Fibroblast of lung (primary cell): ENCODE data around the gene EEFSEC. TPM values are rescaled to one million over a fixed set of nuclear protein-coding genes. Genes with fewer than 3 reads are reported as not detected.

Source experiments
- DNase-seq, 2 donors: peaks; one replicate each; pipeline versions ENCODE4 v3.0.0 to v3.0.0-alpha.2; 2010; ENCODE audit warnings: low read depth in 2 of 2
- H2AFZ ChIP-seq: 2 replicates; pipeline ENCODE4 v1.5.1; 2012; ENCODE audit warnings: low read length, control low read depth, inconsistent platforms
- H3K27ac ChIP-seq: 2 replicates; pipeline ENCODE4 v1.5.1; 2011; ENCODE audit warnings: low read length, control low read depth; ENCODE audit not compliant: insufficient read depth
- H3K27me3 ChIP-seq: 2 replicates; pipeline ENCODE4 v1.5.1; 2011; ENCODE audit warnings: mild to moderate bottlenecking, low read length; ENCODE audit not compliant: control insufficient read depth, insufficient read depth
- H3K36me3 ChIP-seq: 2 replicates; pipeline ENCODE4 v1.5.1; 2011; ENCODE audit warnings: low read length; ENCODE audit not compliant: control insufficient read depth, insufficient read depth
- H3K4me1 ChIP-seq: 2 replicates; pipeline ENCODE4 v1.5.1; 2011; ENCODE audit warnings: low read length; ENCODE audit not compliant: control insufficient read depth, insufficient read depth; ENCODE audit errors: extremely low read depth
- H3K4me2 ChIP-seq: 2 replicates; pipeline ENCODE4 v1.5.1; 2011; ENCODE audit warnings: low read length, control low read depth; ENCODE audit not compliant: insufficient read depth; ENCODE audit errors: extremely low read depth
- H3K4me3 ChIP-seq, 4 experiments: fragments of 200-600 bp in 1 of 4; sonication (generic) in 1 of 4; replicated peaks in 1 of 4; 2 replicates each; pipeline ENCODE4 v1.5.1; 2011 to 2016; ENCODE audit warnings: low read length in 4 of 4, low read depth in 3 of 4, mild to moderate bottlenecking in 3 of 4, control low read depth in 2 of 4, inconsistent platforms in 1 of 4, mixed read lengths in 1 of 4; ENCODE audit not compliant: insufficient read depth in 1 of 4; ENCODE audit errors: control extremely low read depth in 1 of 4
- H3K79me2 ChIP-seq: 2 replicates; pipeline ENCODE4 v1.5.1; 2012; ENCODE audit warnings: mild to moderate bottlenecking, low read length, inconsistent platforms; ENCODE audit not compliant: control insufficient read depth, insufficient read depth
- H3K9ac ChIP-seq: 2 replicates; pipeline ENCODE4 v1.5.1; 2011; ENCODE audit warnings: mild to moderate bottlenecking, low read length, control low read depth; ENCODE audit not compliant: insufficient read depth
- H3K9me3 ChIP-seq: 2 replicates; pipeline ENCODE4 v1.5.1; 2012; ENCODE audit warnings: low read depth, low read length; ENCODE audit not compliant: control insufficient read depth, insufficient read depth
- H4K20me1 ChIP-seq: 2 replicates; pipeline ENCODE4 v1.5.1; 2011; ENCODE audit warnings: low read length; ENCODE audit not compliant: control insufficient read depth, insufficient read depth; ENCODE audit errors: extremely low read depth
- CTCF ChIP-seq, 2 donors: IDR thresholded peaks in 1 of 2; conservative IDR thresholded peaks in 1 of 2; 1 replicate in 1 of 2; 2 replicates in 1 of 2; pipeline ENCODE4 v1.5.1; 2011 to 2012; ENCODE audit warnings: low read length in 2 of 2, control low read depth in 1 of 2, inconsistent platforms in 1 of 2, low read depth in 1 of 2, mild to moderate bottlenecking in 1 of 2
- EZH2 ChIP-seq: IDR thresholded peaks from 2 replicates; pipeline ENCODE4 v1.5.1; 2012; ENCODE audit warnings: low read length, control low read depth, mild to moderate bottlenecking; ENCODE audit errors: missing control alignments
- polyA plus RNA-seq, 2 donors: library from polyadenylated mRNA; depleted of rRNA in 1 of 2; stranded (reverse) in 1 of 2; unstranded in 1 of 2; fragments of >200 nt; gene quantifications; 2 replicates each; pipeline ENCODE4 v1.2.1, GENCODE V29; 2011 to 2012; ENCODE audit warnings: missing spikeins in 1 of 2
- total RNA-seq: library from RNA; depleted of rRNA; stranded (reverse); fragments of >200 nt; gene quantifications from 2 replicates; pipeline ENCODE4 v1.2.1, GENCODE V29; 2014

EEFSEC gene
- total and polyA plus RNA-seq, 2 donors (not counting 1 experiment from before 2014, with no cell fraction given), result 2.6 to 5.0 TPM

- H3K9me3 ChIP-seq, result no peaks in the 10 kb centered on the region
- H3K4me1 ChIP-seq, result no peaks in the 10 kb centered on the region
- H3K27ac ChIP-seq, result no peak overlapping the region
- H3K4me3 ChIP-seq, result no peak overlapping the region
- H3K9ac ChIP-seq, result no peak overlapping the region
- no peaks in the 10 kb centered on the region for H3K27me3 ChIP-seq
- no peak for DNase-seq
- no peak for TF ChIP-seq EZH2
- no peak for TF ChIP-seq CTCF (conservative IDR thresholded peaks at IDR 0.05 in 1 of 2, IDR thresholded peaks at IDR 0.05 in 1 of 2; ENCODE audit: low read depth in 1 of 2, low read length in 2 of 2)
- H2AFZ ChIP-seq, result no peak overlapping the region
- H3K36me3 ChIP-seq, result no peaks in the 10 kb centered on the region
- H3K79me2 ChIP-seq, result no peaks in the 10 kb centered on the region
- H4K20me1 ChIP-seq, result no peaks in the 10 kb centered on the region
- no peak overlapping the region for H3K4me2 ChIP-seq
Observed at GRCh38 chr3:128318275-128318941, 165.1 kb downstream of the EEFSEC start.

GRCh38 chr3:128319107-128319506, 165.8 kb downstream of the EEFSEC start:
- H3K9me3 ChIP-seq, result no peaks in the 10 kb centered on the region
- DNase-seq, result no peak
- H3K27me3 ChIP-seq, result no peaks in the 10 kb centered on the region
- no peaks in the 10 kb centered on the region for H3K4me1 ChIP-seq
- no peak overlapping the region for H3K4me2 ChIP-seq
- H3K36me3 ChIP-seq, result no peaks in the 10 kb centered on the region
- H3K27ac ChIP-seq, result no peak overlapping the region
- H2AFZ ChIP-seq, result no peak overlapping the region
- H4K20me1 ChIP-seq, result no peaks in the 10 kb centered on the region
- no peak for TF ChIP-seq CTCF (conservative IDR thresholded peaks at IDR 0.05 in 1 of 2, IDR thresholded peaks at IDR 0.05 in 1 of 2; ENCODE audit: low read depth in 1 of 2, low read length in 2 of 2)
- no peak for TF ChIP-seq EZH2
- no peak overlapping the region for H3K9ac ChIP-seq
- no peaks in the 10 kb centered on the region for H3K79me2 ChIP-seq
- H3K4me3 ChIP-seq, result no peak overlapping the region

- no peak overlapping the region for H3K4me3 ChIP-seq
- H2AFZ ChIP-seq, result no peak overlapping the region
- no peak for DNase-seq
- H3K27me3 ChIP-seq, result no peaks in the 10 kb centered on the region
- H3K79me2 ChIP-seq, result no peaks in the 10 kb centered on the region
- H3K4me2 ChIP-seq, result no peak overlapping the region
- no peak for TF ChIP-seq CTCF (conservative IDR thresholded peaks at IDR 0.05 in 1 of 2, IDR thresholded peaks at IDR 0.05 in 1 of 2; ENCODE audit: low read depth in 1 of 2, low read length in 2 of 2)
- TF ChIP-seq EZH2, result no peak
- H4K20me1 ChIP-seq, result no peaks in the 10 kb centered on the region
- no peak overlapping the region for H3K27ac ChIP-seq
- no peak overlapping the region for H3K9ac ChIP-seq
- H3K4me1 ChIP-seq, result no peaks in the 10 kb centered on the region
- H3K36me3 ChIP-seq, result no peaks in the 10 kb centered on the region
- H3K9me3 ChIP-seq, result no peaks in the 10 kb centered on the region
Observed at GRCh38 chr3:128319741-128320141, 166.5 kb downstream of the EEFSEC start.
